DND-41 (cell line): ENCODE measurements around the gene FASTK.
A peak's percentile ranks its signal among the peaks of the same experiment; 100 is the strongest.

Experiments
- ATAC-seq: fragments of 200-7000 bp; cut with Tn5 transposase; 3 replicates; pipeline ENCODE4 v1.9.1; 2021; ENCODE audit warnings: low read depth; ENCODE audit not compliant: insufficient read depth
- DNase-seq: peaks from one replicate; pipeline ENCODE4 v3.0.0-alpha.2; 2020
- H2AFZ ChIP-seq: 2 replicates; pipeline ENCODE4 v1.6.0; 2012; ENCODE audit warnings: low read depth, low read length
- H3K27ac ChIP-seq: 2 replicates; pipeline ENCODE4 v1.5.1; 2012; ENCODE audit warnings: low read length, inconsistent platforms
- H3K27me3 ChIP-seq: fragments of 200-600 bp; sonication (generic); 2 replicates; pipeline ENCODE4 v1.6.0; 2012; ENCODE audit warnings: low read length, mild to moderate bottlenecking, inconsistent platforms; ENCODE audit not compliant: insufficient read depth, poor library complexity
- H3K36me3 ChIP-seq: 2 replicates; pipeline ENCODE4 v1.5.1; 2012; ENCODE audit warnings: low read length, inconsistent platforms; ENCODE audit not compliant: insufficient read depth
- H3K4me1 ChIP-seq: 2 replicates; pipeline ENCODE4 v1.5.1; 2012; ENCODE audit warnings: mild to moderate bottlenecking, low read length; ENCODE audit not compliant: insufficient read depth
- H3K4me2 ChIP-seq: 2 replicates; pipeline ENCODE4 v1.6.0; 2012; ENCODE audit warnings: mild to moderate bottlenecking, moderate library complexity, low read length, inconsistent platforms; ENCODE audit not compliant: insufficient read depth
- H3K4me3 ChIP-seq, 2 experiments: fragments of 200-600 bp in 1 of 2; shearing (Covaris generic) in 1 of 2; 2 replicates each; pipeline ENCODE4 v1.5.1; 2012 to 2016; ENCODE audit warnings: inconsistent platforms in 2 of 2, low read length in 2 of 2, mild to moderate bottlenecking in 2 of 2, low read depth in 1 of 2, moderate library complexity in 1 of 2
- H3K79me2 ChIP-seq: 2 replicates; pipeline ENCODE4 v1.6.0; 2012; ENCODE audit warnings: low read length, inconsistent platforms; ENCODE audit not compliant: insufficient read depth
- H3K9ac ChIP-seq: 2 replicates; pipeline ENCODE4 v1.6.0; 2012; ENCODE audit warnings: low read depth, mild to moderate bottlenecking, inconsistent platforms, low read length, moderate library complexity
- H3K9me3 ChIP-seq: 2 replicates; pipeline ENCODE4 v1.5.1; 2012; ENCODE audit warnings: low read length, moderate library complexity, mild to moderate bottlenecking, inconsistent platforms; ENCODE audit not compliant: insufficient read depth, severe bottlenecking
- H4K20me1 ChIP-seq: 2 replicates; pipeline ENCODE4 v1.6.0; 2012; ENCODE audit warnings: low read length; ENCODE audit not compliant: insufficient read depth
- EZH2 ChIP-seq: IDR thresholded peaks from 3 replicates; pipeline ENCODE4 v1.6.1; 2012; ENCODE audit warnings: borderline replicate concordance, low read depth, mild to moderate bottlenecking, moderate library complexity, low read length, inconsistent platforms; ENCODE audit not compliant: severe bottlenecking
- TF ChIP-seq, protein P1 (sequence below): IDR thresholded peaks from 2 replicates; pipeline ENCODE4 v1.5.1; 2012; ENCODE audit warnings: borderline replicate concordance, low read length, moderate library complexity, mild to moderate bottlenecking; ENCODE audit not compliant: poor library complexity, severe bottlenecking; ENCODE audit errors: extremely low read depth

The FASTK gene

DNA sequence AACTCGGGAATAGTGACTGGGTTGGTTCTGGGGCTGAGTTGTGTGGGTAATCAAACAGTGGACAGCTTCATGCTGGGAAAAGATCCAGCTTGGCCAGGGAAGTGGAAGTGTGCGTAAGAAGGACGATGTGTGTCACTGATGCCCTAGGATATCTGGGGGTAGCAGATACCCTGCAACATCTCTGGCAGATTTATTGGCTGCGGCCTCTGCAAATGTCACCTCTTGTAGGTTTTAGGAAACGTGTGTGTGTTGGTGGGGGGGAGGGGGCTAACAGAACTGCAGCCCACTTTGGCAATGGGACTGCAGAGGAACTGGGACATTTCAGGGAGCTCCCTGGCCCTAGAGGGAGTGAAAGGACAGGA lies 4.7 kb upstream of the FASTK start:
- Histone ChIP-seq H3K27ac (no peak overlapping the region), H3K4me1 (peaks cover 56% of the 10 kb centered on the region), H3K27me3 (peaks cover 14% of the 10 kb centered on the region), H3K4me2 (peak overlapping the region; percentile 79), H2AFZ (no peak overlapping the region), H3K9ac (peak overlapping the region; percentile 54; the same call in 1 of the 2 replicates), H3K79me2 (peaks cover 39% of the 10 kb centered on the region), H4K20me1 (peaks cover 19% of the 10 kb centered on the region), H3K9me3 (no peaks in the 10 kb centered on the region), H3K36me3 (peaks cover 10% of the 10 kb centered on the region; the same call in 1 of the 2 replicates), H3K4me3 (peak overlapping the region in 1 of 2 experiments; percentile 66; a peak in 1 of 4 replicates)
- no peak for DNase-seq
- TF ChIP-seq, protein P1, sequence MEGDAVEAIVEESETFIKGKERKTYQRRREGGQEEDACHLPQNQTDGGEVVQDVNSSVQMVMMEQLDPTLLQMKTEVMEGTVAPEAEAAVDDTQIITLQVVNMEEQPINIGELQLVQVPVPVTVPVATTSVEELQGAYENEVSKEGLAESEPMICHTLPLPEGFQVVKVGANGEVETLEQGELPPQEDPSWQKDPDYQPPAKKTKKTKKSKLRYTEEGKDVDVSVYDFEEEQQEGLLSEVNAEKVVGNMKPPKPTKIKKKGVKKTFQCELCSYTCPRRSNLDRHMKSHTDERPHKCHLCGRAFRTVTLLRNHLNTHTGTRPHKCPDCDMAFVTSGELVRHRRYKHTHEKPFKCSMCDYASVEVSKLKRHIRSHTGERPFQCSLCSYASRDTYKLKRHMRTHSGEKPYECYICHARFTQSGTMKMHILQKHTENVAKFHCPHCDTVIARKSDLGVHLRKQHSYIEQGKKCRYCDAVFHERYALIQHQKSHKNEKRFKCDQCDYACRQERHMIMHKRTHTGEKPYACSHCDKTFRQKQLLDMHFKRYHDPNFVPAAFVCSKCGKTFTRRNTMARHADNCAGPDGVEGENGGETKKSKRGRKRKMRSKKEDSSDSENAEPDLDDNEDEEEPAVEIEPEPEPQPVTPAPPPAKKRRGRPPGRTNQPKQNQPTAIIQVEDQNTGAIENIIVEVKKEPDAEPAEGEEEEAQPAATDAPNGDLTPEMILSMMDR = no peak
- TF ChIP-seq EZH2 = no peak
- ATAC-seq = no peak

DNA sequence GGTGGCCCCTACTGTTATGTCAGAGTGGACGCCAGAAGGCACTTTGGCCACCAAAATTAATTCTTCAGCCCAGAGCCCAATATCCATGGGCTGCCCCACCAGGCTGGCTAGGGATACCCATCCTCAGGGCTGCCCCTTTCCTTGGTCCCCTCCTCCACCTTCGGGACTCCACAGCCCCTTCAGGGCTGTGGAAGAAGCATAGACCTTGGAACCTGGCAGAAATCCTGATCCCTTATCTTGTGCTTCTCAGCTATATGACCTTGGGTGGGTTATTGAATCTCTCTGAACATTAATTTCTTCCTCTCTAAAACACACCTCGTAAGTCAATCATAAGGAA lies 3.2 kb upstream of the FASTK start:
- H3K27ac ChIP-seq = peak overlapping the region; percentile 26; the same call in 1 of the 2 replicates
- H3K79me2 ChIP-seq = peaks cover 51% of the 10 kb centered on the region
- no peak for DNase-seq

DNA sequence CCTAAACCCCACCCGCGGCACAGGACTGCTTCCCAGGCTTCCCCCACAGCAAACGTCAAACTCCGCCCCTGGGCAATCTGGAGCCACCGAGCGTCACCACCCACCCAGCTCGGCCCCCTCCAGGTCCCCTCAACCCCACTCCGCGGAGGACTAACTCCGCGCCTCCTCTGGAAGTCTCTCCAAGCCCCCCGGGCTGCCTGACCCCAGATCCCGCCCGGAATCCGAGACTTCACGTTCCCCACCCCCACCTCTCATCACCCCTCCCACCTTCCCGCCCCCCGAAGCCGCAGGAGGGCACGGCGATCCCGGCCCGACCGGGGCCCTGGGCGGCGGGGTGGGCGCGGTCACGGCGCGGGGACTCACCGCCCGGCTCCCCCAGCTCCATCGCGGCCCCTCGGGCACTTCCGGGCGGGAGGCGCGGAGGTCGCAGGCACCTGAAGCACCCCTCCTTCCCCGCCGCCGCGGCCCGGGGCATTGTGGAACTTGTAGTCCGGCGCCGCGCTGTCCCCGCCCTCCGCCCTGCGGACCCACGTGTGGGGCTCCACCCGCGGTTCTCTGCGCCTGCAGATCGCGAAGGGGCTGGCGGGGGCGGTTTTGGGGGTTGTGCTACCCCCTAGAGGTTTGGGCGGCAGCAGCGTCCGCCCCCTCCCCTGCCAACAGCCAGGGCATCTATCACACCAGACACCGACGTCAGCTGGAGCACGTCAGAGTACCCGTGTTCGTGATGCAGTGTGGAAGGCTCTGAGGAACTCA lies 2.6 kb upstream of the FASTK start, which contains the start of gene TMUB1:
TMUB1 (minus strand) TSS at position 423 of the 753 bp plus-strand sequence. CDS start 930 bp downstream, outside the sequence.
- H3K9ac ChIP-seq = peak within 1 kb of the TSS; percentile 99
- ATAC-seq (peak; percentile 66), DNase-seq (peak; percentile 82)
- peak within 1 kb of the TSS; percentile 97 for H3K4me2 ChIP-seq
- TF ChIP-seq EZH2 = no peak
- TF ChIP-seq, protein P1 = peak; percentile 9
- peaks cover 28% of the 10 kb centered on the region for H3K36me3 ChIP-seq
- H3K27me3 ChIP-seq = peaks cover 14% of the 10 kb centered on the region
- peaks cover 56% of the 10 kb centered on the region for H3K79me2 ChIP-seq
- H4K20me1 ChIP-seq = peaks cover 23% of the 10 kb centered on the region
- H3K9me3 ChIP-seq = no peaks in the 10 kb centered on the region
- H2AFZ ChIP-seq = peak within 1 kb of the TSS; percentile 92
- peak within 1 kb of the TSS; percentile 75 for H3K27ac ChIP-seq
- peaks cover 74% of the 10 kb centered on the region for H3K4me1 ChIP-seq
- peak within 1 kb of the TSS; percentile 56 to 93 for H3K4me3 ChIP-seq

More for the DNA sequence above, 3.2 kb upstream of the FASTK start:
- H2AFZ ChIP-seq = peak overlapping the region; percentile 92
- H3K4me3 ChIP-seq = peak overlapping the region; percentile 56 to 93; a peak in 3 of 4 replicates
- peaks cover 14% of the 10 kb centered on the region for H3K27me3 ChIP-seq
- peaks cover 21% of the 10 kb centered on the region for H4K20me1 ChIP-seq
- peaks cover 23% of the 10 kb centered on the region for H3K36me3 ChIP-seq
- peak overlapping the region; percentile 99 for H3K9ac ChIP-seq
- H3K9me3 ChIP-seq = no peaks in the 10 kb centered on the region
- H3K4me1 ChIP-seq = peaks cover 69% of the 10 kb centered on the region
- peak overlapping the region; percentile 97 for H3K4me2 ChIP-seq
- no peak for ATAC-seq
- no peak for TF ChIP-seq EZH2
- TF ChIP-seq, protein P1 = peak; percentile 1
